SKM-1 (cell line): ENCODE results near the gene PNMA3.
"Not testable (repeated sequence)": the region's sequence is repeated elsewhere in the genome, so short reads cannot be mapped to it uniquely, and the experiment has no call there.

Experiments
- DNase-seq: peaks from one replicate; lab custom pipeline; 2025; ENCODE audit not compliant: unreplicated experiment; lab: John Stamatoyannopoulos, UW

Gene PNMA3

DNA sequence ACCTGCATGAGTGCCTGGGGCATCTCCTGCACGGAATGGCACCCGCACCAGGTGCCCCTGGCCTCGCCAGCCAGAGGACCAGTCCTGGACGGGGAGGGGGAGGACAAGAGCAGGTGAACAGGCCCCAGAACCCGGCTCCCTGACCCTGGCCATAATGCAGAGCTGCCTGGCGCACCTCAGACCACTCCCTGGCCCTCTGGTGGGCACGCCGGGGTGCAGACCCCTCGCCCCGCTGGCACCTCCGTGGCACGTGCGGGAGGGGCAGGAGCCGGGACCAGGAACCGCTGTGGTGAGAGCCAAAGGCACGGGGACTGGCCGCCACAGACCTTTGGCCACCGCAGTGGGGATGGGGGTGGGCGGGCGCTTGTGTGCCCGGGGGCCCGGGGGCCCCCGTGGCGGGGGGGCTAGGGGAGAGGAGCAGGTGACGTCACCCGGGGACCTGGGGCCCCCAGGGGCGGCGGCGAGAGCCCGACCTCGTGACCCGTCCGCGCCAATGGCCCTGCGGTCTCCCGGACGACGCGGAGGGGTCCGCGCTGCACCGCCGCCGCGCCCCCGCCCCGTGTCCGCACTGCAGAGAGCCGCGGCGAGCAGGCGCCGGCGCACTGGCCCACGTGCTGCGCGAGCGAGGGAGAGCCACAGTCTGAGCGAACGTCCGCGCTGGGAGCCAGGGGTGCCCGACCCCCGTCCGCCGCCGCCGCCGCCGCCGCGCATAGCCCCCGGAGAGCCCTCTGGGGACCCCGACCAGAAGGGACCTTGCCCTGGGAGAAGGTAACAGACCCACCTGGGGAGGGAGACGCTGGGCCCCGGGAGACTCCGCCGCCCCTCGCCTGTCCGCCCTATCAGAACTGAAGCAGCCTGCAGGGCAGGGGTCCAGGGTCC is at the start of gene PNMA3:
PNMA3 (plus strand) TSS at position 600 of the 879 bp plus-strand sequence. CDS start 586 bp downstream, outside the sequence.
- no peak for DNase-seq

GRCh38 chrX:153017174-153017573 is 39.1 kb upstream of the PNMA3 start:
- DNase-seq, result not testable (repeated sequence)

- DNase-seq, result no peak
Measured at GRCh38 chrX:153019166-153019565, 37.1 kb upstream of the PNMA3 start.

DNA sequence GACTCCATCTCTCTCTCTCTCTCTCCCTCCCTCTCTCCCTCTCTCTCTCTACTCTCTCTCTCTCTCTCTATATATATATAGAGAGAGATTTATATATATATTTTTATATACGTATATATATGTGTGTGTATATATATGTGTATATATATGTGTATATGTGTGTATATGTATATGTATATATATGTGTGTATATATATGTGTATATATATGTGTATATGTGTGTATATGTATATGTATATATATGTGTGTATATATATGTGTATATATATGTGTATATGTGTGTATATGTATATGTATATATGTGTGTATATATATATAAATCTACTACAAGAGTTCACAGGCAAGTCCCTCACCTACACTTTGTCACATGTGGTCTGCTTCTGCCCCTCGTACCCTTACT is 29.8 kb upstream of the PNMA3 start:
- DNase-seq, result not testable (repeated sequence)

DNA sequence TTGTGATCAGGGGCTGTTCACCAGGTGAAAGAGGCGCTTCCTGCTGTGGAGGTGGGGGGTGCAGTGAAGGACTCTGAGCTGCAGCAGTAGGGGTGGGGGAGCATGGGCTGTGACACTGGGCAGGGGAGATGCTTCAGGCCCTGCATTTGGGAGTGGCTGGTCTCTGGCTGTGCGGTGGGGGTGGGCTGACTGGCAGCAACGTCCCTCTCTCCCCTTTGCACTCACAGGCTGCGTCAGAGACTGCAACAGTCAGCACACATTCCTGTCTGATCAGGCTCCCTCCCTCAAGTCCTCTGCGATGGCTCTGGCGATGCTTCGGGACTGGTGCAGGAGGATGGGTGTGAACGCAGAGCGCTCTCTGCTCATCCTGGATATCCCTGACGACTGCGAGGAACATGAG is 27.8 kb upstream of the PNMA3 start:
- not testable (repeated sequence) for DNase-seq

- DNase-seq, result no peak
Measured at GRCh38 chrX:153029162-153029561, 27.1 kb upstream of the PNMA3 start.

DNA sequence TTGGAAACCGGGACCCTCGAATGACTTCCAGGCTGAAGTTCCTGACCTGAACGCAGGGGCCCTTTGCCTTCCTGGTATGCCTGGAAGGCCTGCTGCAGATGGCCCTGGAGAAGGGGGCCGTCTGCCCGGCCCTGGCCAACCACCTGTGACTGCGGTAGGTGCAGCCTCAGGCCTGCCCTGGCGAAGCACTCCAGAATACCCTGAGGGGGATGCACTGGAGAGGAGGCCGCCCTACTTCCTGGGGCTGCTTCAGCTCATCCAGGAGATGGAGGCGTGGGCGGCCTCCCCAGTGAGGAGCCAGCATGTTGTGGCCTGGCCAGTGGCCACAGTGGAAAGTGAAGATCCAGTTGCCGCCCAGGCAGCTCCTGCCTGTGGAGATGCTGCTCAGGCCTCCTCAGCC is 26.4 kb upstream of the PNMA3 start:
- DNase-seq, result no peak

GRCh38 chrX:153030801-153031200 is 25.5 kb upstream of the PNMA3 start:
- no peak for DNase-seq

GRCh38 chrX:153032397-153033118 is 23.7 kb upstream of the PNMA3 start:
- peak; percentile 6 for DNase-seq

DNA sequence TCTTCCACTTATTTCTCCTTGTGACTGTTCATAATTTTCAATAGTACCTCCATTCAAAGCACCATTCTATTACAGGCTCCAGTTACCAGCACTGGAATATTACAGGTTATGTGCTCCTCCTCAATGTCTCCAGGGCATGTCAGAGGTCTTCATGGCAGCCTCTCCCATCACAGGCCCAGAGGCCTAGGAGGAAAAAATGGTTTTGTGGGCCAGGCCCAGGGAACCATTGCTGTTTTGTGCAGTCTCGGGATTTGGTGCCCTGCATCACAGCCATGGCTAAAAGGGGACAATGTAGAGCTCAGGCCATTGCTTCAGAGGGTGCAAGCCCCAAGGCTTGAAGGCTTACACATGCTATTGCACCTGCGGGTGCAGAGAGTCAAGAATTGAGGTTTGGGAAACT is 7.2 kb upstream of the PNMA3 start:
- no peak for DNase-seq

GRCh38 chrX:153052534-153052933 is 3.7 kb upstream of the PNMA3 start:
- no peak for DNase-seq

GRCh38 chrX:153057281-153057680 is 1.0 kb downstream of the PNMA3 start:
- DNase-seq, result no peak

GRCh38 chrX:153059191-153060094 is 3.2 kb downstream of the PNMA3 start:
- DNase-seq, result no peak

DNA sequence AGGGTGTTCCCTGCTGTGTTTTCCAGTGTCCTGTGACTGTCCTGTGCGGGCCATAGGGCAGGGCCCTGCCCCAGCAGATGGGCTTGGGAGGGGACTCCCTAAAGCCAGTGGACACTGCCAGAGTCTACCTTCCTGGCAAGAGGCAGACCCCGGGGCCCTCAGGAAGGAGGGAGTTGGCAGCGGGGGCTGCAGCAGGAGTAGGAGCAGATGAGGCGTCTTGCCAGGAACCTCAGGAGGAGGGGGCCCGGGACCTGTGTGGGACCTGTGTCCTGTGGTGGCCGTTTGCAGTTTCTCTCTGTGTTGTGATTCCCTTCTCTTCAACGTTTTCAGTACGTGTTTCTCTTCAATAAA is 3.8 kb downstream of the PNMA3 start:
- no peak for DNase-seq

DNA sequence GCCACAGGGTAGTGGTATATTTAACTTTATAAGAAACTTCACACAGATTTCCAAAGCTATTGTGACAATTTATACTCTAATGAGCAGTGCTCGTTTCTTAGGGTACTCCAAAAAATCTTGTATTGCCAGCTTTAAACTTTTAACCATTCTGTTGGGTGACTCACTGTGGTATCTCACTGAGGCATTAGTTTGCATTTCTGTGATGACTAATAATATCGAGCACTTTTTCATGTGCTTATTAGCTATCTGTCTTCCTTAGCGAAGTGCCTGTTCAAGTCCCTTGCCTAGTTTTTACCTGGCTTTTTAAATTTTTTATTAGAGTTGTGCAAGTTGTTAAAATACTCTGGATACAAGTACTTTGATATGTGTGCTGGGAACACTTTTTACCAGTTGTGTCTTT is 5.5 kb downstream of the PNMA3 start:
- DNase-seq, result no peak

DNA sequence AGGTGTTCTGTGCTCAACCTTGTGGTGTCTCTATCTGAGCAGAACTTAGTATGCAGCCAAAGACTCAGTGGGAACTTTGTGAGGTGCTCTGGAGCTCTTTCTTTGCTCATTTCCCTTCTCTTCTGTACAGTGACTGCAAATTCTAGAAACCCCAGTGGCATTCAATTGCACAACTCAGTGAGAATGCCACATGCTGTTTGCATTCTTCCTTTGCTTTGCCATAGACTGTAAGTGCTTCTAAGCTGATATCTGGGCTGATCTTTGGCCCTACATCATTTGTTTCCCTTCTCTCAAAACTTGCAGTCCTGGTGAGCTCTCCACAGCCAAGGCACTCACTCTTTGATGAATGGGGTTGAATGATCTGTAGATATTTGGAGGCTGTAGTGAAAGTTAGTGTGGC is 7.0 kb downstream of the PNMA3 start:
- no peak for DNase-seq

GRCh38 chrX:153064061-153064460 is 7.8 kb downstream of the PNMA3 start:
- no peak for DNase-seq

DNA sequence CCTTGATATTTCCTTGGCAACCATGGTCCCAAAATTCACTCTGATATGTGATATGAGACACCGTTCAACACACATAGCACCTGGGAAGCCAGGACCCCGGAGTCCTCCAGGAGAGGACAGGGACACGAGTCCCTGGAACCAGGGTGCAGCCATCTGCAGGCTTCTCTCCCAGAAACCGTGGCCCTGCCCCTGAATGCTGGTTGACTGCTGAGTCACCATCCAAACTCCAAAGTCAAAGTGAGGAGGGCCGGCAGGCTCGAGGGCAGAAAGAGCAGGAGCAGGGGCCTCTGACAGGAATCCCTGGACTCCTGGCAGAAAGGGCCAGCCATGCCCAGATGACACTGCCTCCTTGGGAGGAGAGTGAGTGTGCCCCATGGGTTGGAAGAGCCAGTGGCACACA is 9.1 kb downstream of the PNMA3 start:
- no peak for DNase-seq

DNA sequence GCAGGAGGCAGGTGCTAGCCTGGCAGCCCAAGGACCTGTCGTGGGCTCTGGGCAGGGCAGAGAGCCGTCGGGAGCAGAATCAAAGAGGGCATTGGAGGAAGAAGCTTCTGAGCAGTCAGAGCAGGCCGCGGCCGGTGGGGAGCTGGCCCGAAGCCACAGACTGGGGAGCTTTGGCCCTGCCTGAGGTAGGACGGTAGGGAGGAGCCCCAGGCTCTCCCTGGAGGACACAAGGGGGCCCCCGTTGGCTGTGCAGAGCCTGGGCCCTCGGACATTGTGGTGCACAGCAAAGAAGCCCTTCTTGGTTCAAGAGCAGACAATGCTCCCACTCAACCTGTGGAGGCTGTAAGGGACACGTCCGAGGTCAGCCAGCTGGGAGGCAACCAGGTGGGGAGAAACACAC is 10.1 kb downstream of the PNMA3 start:
- DNase-seq, result not testable (repeated sequence)

DNA sequence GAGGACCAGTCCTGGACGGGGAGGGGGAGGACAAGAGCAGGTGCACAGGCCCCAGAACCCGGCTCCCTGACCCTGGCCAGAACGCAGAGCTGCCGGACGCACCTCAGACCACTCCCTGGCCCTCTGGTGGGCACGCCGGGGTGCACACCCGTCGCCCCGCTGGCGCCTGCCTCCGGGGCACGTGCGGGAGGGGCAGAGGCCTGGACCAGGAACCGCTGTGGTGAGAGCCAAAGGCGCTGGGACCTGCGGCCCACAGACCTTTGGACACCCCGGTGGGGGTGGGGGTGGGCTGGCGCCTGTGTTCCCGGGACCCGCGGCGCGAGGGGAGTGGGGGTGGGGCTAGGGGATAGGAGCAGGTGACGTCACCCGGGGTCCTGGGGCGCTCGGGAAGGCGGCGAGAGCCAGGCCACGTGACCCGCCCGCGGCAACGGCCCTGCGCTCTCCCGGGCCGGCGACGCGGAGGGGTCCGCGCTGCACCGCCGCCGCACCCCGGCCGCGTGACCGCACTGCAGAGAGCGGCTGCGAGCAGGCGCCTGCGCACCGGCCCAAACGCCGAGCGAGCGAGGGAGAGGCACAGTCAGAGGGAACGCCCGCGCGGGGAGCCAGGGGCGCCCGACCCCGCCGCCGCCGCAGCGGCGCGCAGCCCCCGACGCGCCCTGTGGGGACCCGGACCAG is 15.8 kb downstream of the PNMA3 start, which contains the start of gene PNMA6A:
PNMA6A (plus strand) TSS at position 546 of the 675 bp plus-strand sequence. CDS start 609 bp downstream, outside the sequence.
- not testable (repeated sequence) for DNase-seq

GRCh38 chrX:153073331-153073730 is 17.1 kb downstream of the PNMA3 start:
- DNase-seq, result not testable (repeated sequence)
